ENCODE measurements around the gene CPSF7. TPM values are rescaled to one million over a fixed set of nuclear protein-coding genes. Genes with fewer than 3 reads are reported as not detected.
A peak's percentile ranks its signal among the peaks of the same experiment; 100 is the strongest.

CPSF7 gene
- total and polyA plus RNA-seq, 10 of the 15 experiments (the other 5 are each of a cell fraction or from before 2014, with no cell fraction given) = 14.9 to 93.1 (median 60.9) TPM

DNA sequence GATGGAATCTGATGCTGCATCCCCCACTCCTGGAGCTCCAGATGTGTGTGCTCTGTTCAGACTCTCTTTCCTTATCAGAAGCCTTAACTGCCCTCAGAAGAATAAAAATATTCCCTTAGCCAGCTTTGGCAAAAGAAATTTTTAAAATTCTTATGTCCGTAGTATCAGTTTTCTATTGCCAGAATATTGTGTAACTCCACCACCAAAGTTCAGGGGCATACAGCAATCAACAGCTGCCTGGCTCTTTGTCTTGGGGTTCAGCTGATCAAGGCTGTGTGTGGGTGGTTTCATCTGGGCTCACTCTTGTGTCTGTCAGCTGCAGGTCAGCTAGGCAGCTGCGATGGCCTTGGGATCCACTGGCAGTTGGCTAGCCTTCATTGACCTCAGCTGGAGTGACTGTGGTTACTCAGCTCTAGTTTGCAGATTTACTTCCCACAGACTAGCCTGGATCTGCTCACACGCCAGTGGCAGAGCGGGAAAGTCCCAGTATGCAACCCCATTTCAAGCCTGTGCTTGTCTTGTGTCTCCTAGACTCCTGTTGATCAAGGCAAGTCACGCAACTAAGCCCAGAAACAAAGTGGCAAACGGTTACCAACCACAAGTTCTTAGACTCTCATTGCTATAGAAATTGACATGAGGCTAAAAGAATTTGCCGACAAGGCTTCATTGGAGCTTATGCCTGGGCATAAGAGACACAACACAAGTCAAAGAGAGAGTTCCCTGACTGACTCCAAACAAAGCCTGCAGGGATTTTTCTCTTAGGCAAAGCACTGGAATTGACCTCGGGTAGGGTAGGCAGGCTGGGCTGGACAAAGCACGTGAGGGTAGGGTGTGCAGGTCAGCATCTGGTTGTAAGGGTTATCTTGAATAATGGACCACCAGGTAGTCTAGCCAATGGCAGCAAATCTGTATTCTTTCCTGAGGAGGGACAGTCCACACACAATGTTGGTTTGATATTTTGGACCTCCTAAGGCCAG is 60.1 kb downstream of the CPSF7 start (continued):
- peak; percentile 36; the same call in 1 of the 2 replicates for TF ChIP-seq BMI1 (IDR thresholded peaks at IDR 0.05; ENCODE audit: borderline replicate concordance)
- TF ChIP-seq, protein P1, sequence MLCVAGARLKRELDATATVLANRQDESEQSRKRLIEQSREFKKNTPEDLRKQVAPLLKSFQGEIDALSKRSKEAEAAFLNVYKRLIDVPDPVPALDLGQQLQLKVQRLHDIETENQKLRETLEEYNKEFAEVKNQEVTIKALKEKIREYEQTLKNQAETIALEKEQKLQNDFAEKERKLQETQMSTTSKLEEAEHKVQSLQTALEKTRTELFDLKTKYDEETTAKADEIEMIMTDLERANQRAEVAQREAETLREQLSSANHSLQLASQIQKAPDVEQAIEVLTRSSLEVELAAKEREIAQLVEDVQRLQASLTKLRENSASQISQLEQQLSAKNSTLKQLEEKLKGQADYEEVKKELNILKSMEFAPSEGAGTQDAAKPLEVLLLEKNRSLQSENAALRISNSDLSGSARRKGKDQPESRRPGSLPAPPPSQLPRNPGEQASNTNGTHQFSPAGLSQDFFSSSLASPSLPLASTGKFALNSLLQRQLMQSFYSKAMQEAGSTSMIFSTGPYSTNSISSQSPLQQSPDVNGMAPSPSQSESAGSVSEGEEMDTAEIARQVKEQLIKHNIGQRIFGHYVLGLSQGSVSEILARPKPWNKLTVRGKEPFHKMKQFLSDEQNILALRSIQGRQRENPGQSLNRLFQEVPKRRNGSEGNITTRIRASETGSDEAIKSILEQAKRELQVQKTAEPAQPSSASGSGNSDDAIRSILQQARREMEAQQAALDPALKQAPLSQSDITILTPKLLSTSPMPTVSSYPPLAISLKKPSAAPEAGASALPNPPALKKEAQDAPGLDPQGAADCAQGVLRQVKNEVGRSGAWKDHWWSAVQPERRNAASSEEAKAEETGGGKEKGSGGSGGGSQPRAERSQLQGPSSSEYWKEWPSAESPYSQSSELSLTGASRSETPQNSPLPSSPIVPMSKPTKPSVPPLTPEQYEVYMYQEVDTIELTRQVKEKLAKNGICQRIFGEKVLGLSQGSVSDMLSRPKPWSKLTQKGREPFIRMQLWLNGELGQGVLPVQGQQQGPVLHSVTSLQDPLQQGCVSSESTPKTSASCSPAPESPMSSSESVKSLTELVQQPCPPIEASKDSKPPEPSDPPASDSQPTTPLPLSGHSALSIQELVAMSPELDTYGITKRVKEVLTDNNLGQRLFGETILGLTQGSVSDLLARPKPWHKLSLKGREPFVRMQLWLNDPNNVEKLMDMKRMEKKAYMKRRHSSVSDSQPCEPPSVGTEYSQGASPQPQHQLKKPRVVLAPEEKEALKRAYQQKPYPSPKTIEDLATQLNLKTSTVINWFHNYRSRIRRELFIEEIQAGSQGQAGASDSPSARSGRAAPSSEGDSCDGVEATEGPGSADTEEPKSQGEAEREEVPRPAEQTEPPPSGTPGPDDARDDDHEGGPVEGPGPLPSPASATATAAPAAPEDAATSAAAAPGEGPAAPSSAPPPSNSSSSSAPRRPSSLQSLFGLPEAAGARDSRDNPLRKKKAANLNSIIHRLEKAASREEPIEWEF (IDR thresholded peaks at IDR 0.05; ENCODE audit: insufficient replicate concordance, low read depth, low read length) = no peak
- no peak for TF ChIP-seq SREBF1 (IDR thresholded peaks at IDR 0.05; ENCODE audit: low read length)
- TF ChIP-seq GATAD2B (conservative IDR thresholded peaks at IDR 0.05; ENCODE audit: low read depth) = peak; percentile 83; the same call in 1 of the 2 replicates
- TF ChIP-seq WRNIP1 (IDR thresholded peaks at IDR 0.05; ENCODE audit: borderline replicate concordance, low read depth, low read length) = no peak
- TF ChIP-seq POLR2AphosphoS5 (IDR thresholded peaks at IDR 0.05; ENCODE audit: low read length) = peak; percentile 27; the same call in 1 of the 2 replicates
- TF ChIP-seq KDM1A (IDR thresholded peaks at IDR 0.05; ENCODE audit: borderline replicate concordance) = no peak
- TF ChIP-seq, protein P2, sequence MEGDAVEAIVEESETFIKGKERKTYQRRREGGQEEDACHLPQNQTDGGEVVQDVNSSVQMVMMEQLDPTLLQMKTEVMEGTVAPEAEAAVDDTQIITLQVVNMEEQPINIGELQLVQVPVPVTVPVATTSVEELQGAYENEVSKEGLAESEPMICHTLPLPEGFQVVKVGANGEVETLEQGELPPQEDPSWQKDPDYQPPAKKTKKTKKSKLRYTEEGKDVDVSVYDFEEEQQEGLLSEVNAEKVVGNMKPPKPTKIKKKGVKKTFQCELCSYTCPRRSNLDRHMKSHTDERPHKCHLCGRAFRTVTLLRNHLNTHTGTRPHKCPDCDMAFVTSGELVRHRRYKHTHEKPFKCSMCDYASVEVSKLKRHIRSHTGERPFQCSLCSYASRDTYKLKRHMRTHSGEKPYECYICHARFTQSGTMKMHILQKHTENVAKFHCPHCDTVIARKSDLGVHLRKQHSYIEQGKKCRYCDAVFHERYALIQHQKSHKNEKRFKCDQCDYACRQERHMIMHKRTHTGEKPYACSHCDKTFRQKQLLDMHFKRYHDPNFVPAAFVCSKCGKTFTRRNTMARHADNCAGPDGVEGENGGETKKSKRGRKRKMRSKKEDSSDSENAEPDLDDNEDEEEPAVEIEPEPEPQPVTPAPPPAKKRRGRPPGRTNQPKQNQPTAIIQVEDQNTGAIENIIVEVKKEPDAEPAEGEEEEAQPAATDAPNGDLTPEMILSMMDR (IDR thresholded peaks at IDR 0.05 in 2 of 3, conservative IDR thresholded peaks at IDR 0.05 in 1 of 3; ENCODE audit: control insufficient read depth in 2 of 3, extremely low read depth in 1 of 3, insufficient read depth in 1 of 3, low read depth in 3 of 3, low read length in 3 of 3) = no peak
- no peak for TF ChIP-seq HDGF (IDR thresholded peaks at IDR 0.05)
- TF ChIP-seq CREM (IDR thresholded peaks at IDR 0.05; ENCODE audit: low read depth) = peak; percentile 83
- TF ChIP-seq KLF5 (IDR thresholded peaks at IDR 0.05; ENCODE audit: partially characterized antibody) = no peak
- TF ChIP-seq, protein P3, sequence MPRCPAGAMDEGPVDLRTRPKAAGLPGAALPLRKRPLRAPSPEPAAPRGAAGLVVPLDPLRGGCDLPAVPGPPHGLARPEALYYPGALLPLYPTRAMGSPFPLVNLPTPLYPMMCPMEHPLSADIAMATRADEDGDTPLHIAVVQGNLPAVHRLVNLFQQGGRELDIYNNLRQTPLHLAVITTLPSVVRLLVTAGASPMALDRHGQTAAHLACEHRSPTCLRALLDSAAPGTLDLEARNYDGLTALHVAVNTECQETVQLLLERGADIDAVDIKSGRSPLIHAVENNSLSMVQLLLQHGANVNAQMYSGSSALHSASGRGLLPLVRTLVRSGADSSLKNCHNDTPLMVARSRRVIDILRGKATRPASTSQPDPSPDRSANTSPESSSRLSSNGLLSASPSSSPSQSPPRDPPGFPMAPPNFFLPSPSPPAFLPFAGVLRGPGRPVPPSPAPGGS (IDR thresholded peaks at IDR 0.05; ENCODE audit: borderline replicate concordance, insufficient read depth, low read depth, low read length, poor library complexity, severe bottlenecking) = peak; percentile 70
- TF ChIP-seq SPI1 (IDR thresholded peaks at IDR 0.05; ENCODE audit: borderline replicate concordance, insufficient read depth, low read depth, low read length) = no peak
- no peak for TF ChIP-seq STAT3 (IDR thresholded peaks at IDR 0.05; ENCODE audit: low read depth, low read length)
- no peak for TF ChIP-seq CBX3 (IDR thresholded peaks at IDR 0.05; ENCODE audit: borderline replicate concordance, low read depth)
- peak; percentile 66; the same call in 1 of the 2 replicates for TF ChIP-seq IRF4 (IDR thresholded peaks at IDR 0.05; ENCODE audit: low read depth, low read length)
- TF ChIP-seq ASH2L (IDR thresholded peaks at IDR 0.05; ENCODE audit: borderline replicate concordance, low read depth) = no peak
- TF ChIP-seq EGR1 (IDR thresholded peaks at IDR 0.05; ENCODE audit: borderline replicate concordance in 1 of 2, low read depth in 2 of 2, low read length in 2 of 2) = peak in 1 of 2 experiments; percentile 46; a peak in 1 of 3 replicates
- no peak for TF ChIP-seq CEBPB (IDR thresholded peaks at IDR 0.05; ENCODE audit: borderline replicate concordance in 1 of 2, low read depth in 2 of 2, low read length in 2 of 2)
- no peak for TF ChIP-seq PML (IDR thresholded peaks at IDR 0.05; ENCODE audit: low read length)
- TF ChIP-seq ZNF384 (IDR thresholded peaks at IDR 0.05; ENCODE audit: borderline replicate concordance, low read depth, low read length) = no peak
